Measurements from ENCODE around the gene TMEM63B.

Gene TMEM63B

DNA sequence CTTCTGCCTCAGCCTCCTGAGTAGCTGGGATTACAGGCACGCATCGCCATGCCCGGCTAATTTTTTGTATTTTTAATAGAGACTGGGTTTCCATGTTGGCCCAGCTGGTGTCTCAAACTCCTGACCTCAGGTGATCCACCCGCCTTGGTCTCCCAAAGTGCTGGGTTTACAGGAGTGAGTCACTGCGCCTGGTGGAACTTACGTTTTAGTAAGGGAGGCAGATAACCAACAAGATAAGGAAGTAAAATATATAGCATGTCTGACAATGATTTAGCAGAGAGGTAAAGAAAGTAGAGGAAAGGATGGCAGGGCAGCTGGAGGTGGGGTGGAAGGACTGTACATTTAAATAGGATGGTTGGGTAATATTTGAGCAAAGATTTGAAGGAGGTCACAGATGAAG lies 76.6 kb downstream of the TMEM63B start:
- no peak overlapping the region for H3K4me3 ChIP-seq (ENCODE audit: low read length)
- no peak for DNase-seq (ENCODE audit: low read depth, low spot score)
